Hepatocyte (in vitro differentiated cells): Measurements from ENCODE around the gene ROBO1.

Source experiments
- CTCF ChIP-seq: fragments of 200-600 bp; sonication (generic); IDR thresholded peaks from 2 replicates; pipeline ENCODE4 v1.5.1; 2016; ENCODE audit warnings: antibody characterized with exemption, mild to moderate bottlenecking; ENCODE audit not compliant: poor library complexity
- EZH2 ChIP-seq: fragments of 200-600 bp; sonication (generic); IDR thresholded peaks from 2 replicates; pipeline ENCODE4 v1.6.1; 2016; ENCODE audit warnings: antibody characterized with exemption, mild to moderate bottlenecking, borderline replicate concordance
- EZH2phosphoT487 ChIP-seq: fragments of 200-600 bp; sonication (generic); IDR thresholded peaks from one replicate; pipeline ENCODE4 v1.6.1; 2018; ENCODE audit warnings: antibody characterized with exemption, mild to moderate bottlenecking, low read depth, moderate library complexity; ENCODE audit not compliant: unreplicated experiment, severe bottlenecking

- TF ChIP-seq CTCF (no peak), EZH2 (no peak), EZH2phosphoT487 (no peak)
Measured at GRCh38 chr3:78610462-78611125, 1157.2 kb downstream of the ROBO1 start.
